ENCODE results near the gene TRPV3. TPM values are rescaled to one million over a fixed set of nuclear protein-coding genes. Genes with fewer than 3 reads are reported as not detected.

The TRPV3 gene
- total and polyA plus RNA-seq, 2 of the 8 experiments (the other 6 are each of a cell fraction or from before 2014, with no cell fraction given): 0.56 to 1.0 TPM

DNA sequence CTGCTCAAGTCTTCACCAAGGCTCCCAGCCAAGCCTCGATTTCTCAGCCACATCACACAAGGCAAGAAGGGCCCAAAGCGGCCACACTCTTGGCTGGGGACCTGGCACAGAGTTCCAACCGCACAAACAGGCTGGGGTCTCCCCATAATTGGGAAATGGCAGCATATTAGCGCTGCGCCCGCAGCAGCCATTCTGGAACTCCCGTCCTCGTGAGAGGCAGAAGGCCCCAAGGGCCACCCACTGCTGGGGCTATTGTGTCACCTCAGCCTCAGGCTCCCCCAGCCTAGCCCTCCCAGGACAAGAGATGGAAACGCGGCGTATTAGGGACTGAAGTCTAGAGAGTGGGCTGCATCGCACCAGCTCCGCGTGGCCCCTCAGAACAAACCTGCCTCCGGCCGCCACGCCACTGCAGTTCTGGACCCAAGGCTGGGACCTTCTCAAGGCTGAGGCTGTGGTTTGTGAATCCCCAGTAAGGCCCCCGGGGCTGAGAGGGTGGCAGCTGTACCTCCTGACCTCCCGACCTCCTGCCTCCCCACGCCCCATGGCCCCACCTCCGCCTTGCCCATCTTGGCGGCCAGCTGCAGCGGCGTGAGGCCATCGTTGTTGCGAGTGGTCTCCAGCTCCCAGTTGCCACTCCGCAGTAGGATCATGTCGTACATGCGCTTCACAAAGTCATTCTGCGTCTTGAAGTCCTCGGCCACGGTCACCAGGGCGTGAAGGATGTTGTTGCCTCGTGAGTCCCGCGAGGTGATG lies 25.3 kb downstream of the TRPV3 start (continued):
- TF ChIP-seq KDM4A (IDR thresholded peaks at IDR 0.05; ENCODE audit: low read depth, low read length, severe bottlenecking): no peak
- TF ChIP-seq SP1 (IDR thresholded peaks at IDR 0.05; ENCODE audit: low read depth, low read length): no peak
- no peak for TF ChIP-seq FOSL1 (IDR thresholded peaks at IDR 0.05; ENCODE audit: insufficient read depth, low read depth, low read length)
- TF ChIP-seq, protein P1, sequence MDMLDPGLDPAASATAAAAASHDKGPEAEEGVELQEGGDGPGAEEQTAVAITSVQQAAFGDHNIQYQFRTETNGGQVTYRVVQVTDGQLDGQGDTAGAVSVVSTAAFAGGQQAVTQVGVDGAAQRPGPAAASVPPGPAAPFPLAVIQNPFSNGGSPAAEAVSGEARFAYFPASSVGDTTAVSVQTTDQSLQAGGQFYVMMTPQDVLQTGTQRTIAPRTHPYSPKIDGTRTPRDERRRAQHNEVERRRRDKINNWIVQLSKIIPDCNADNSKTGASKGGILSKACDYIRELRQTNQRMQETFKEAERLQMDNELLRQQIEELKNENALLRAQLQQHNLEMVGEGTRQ (IDR thresholded peaks at IDR 0.05; ENCODE audit: low read length): no peak
- TF ChIP-seq YY1 (IDR thresholded peaks at IDR 0.05; ENCODE audit: low read depth, low read length): no peak

All from H1 (cell line).